SU-DHL-6 (cell line): ENCODE measurements around the gene SIGLEC9.

ENCODE experiments used
- H2AFZ ChIP-seq: fragments of 200-600 bp; sonication (generic); 2 replicates; pipeline ENCODE4 v1.6.1; 2014; ENCODE audit warnings: low read depth, mild to moderate bottlenecking, moderate library complexity, mixed read lengths, antibody characterized with exemption, low read length; ENCODE audit not compliant: severe bottlenecking
- H3F3A ChIP-seq: fragments of 200-600 bp; shearing (Covaris generic); 2 replicates; pipeline ENCODE4 v1.6.0; 2016; ENCODE audit warnings: antibody characterized with exemption, mild to moderate bottlenecking; ENCODE audit not compliant: insufficient read depth
- H3K27ac ChIP-seq: fragments of 200-600 bp; sonication (generic); 2 replicates; pipeline ENCODE4 v1.5.1; 2016; ENCODE audit warnings: low read depth, mild to moderate bottlenecking, low read length, moderate library complexity, mixed read lengths
- H3K27me3 ChIP-seq: fragments of 200-600 bp; sonication (generic), shearing (Covaris generic); 2 replicates; pipeline ENCODE4 v1.6.0; 2014; ENCODE audit warnings: mild to moderate bottlenecking, low read length
- H3K36me3 ChIP-seq: fragments of 200-600 bp; sonication (generic); 2 replicates; pipeline ENCODE4 v1.6.1; 2014; ENCODE audit warnings: mild to moderate bottlenecking, low read length, mixed read lengths
- H3K4me2 ChIP-seq: fragments of 300-600, 200-600 bp; shearing (Covaris generic), sonication (generic); 2 replicates; pipeline ENCODE4 v1.6.0; 2014; ENCODE audit warnings: low read length, low read depth, mild to moderate bottlenecking; ENCODE audit not compliant: poor library complexity, severe bottlenecking
- H3K4me3 ChIP-seq: fragments of 200-600 bp; sonication (generic); 2 replicates; pipeline ENCODE4 v1.5.1; 2014; ENCODE audit warnings: antibody characterized with exemption, low read length, mild to moderate bottlenecking, mixed read lengths; ENCODE audit not compliant: insufficient read depth, poor library complexity, severe bottlenecking
- H3K79me2 ChIP-seq: fragments of 200-600 bp; sonication (generic); 2 replicates; pipeline ENCODE4 v1.6.1; 2014; ENCODE audit warnings: mild to moderate bottlenecking, low read length, moderate library complexity; ENCODE audit not compliant: insufficient read depth
- H3K9ac ChIP-seq: fragments of 200-600 bp; sonication (generic); 2 replicates; pipeline ENCODE4 v1.7.0; 2014; ENCODE audit warnings: mild to moderate bottlenecking, low read length
- H3K9me2 ChIP-seq: fragments of 200-600 bp; sonication (generic); replicated peaks from 2 replicates; pipeline ENCODE4 v1.6.1; 2014; ENCODE audit warnings: low read length; ENCODE audit not compliant: insufficient read depth
- H3K9me3 ChIP-seq: fragments of 200-600 bp; sonication (generic); 2 replicates; pipeline ENCODE4 v1.6.1; 2014; ENCODE audit warnings: low read length, mixed read lengths; ENCODE audit not compliant: insufficient read depth
- H4K20me1 ChIP-seq: fragments of 200-600 bp; sonication (generic); 2 replicates; pipeline ENCODE4 v1.6.1; 2014; ENCODE audit warnings: low read depth, mild to moderate bottlenecking, antibody characterized with exemption, low read length, moderate library complexity, mixed read lengths
- CTCF ChIP-seq: fragments of 200-600 bp; sonication (generic); IDR thresholded peaks from one replicate; pipeline ENCODE4 v1.5.1; 2017; ENCODE audit warnings: antibody characterized with exemption, mild to moderate bottlenecking, low read length, moderate library complexity; ENCODE audit not compliant: insufficient read depth, poor library complexity, severe bottlenecking
- EZH2phosphoT487 ChIP-seq: fragments of 200-600 bp; sonication (generic), shearing (Covaris generic); conservative IDR thresholded peaks from 2 replicates; pipeline ENCODE4 v1.6.1; 2018; ENCODE audit warnings: mild to moderate bottlenecking, antibody characterized with exemption, low read length, moderate library complexity, mixed read lengths

The SIGLEC9 gene

GRCh38 chr19:51139299-51140014 lies 14.8 kb downstream of the SIGLEC9 start:
- H3K79me2 ChIP-seq = no peaks in the 10 kb centered on the region
- H3K9ac ChIP-seq = no peak overlapping the region
- no peaks in the 10 kb centered on the region for H3F3A ChIP-seq
- no peaks in the 10 kb centered on the region for H3K9me2 ChIP-seq
- TF ChIP-seq CTCF (no peak), EZH2phosphoT487 (no peak)
- no peaks in the 10 kb centered on the region for H3K36me3 ChIP-seq
- H4K20me1 ChIP-seq = no peaks in the 10 kb centered on the region
- H3K4me2 ChIP-seq = no peak overlapping the region
- H3K9me3 ChIP-seq = peaks cover 9% of the 10 kb centered on the region; the same call in 1 of the 2 replicates
- H2AFZ ChIP-seq = no peak overlapping the region
- no peaks in the 10 kb centered on the region; the same call in 1 of the 2 replicates for H3K27me3 ChIP-seq
- H3K27ac ChIP-seq = no peak overlapping the region
- H3K4me3 ChIP-seq = no peak overlapping the region

- TF ChIP-seq EZH2phosphoT487 (no peak), CTCF (no peak)
- no peaks in the 10 kb centered on the region for H3K36me3 ChIP-seq
- no peak overlapping the region for H2AFZ ChIP-seq
- H3K4me3 ChIP-seq = no peak overlapping the region
- H3K9me2 ChIP-seq = no peaks in the 10 kb centered on the region
- H3K27me3 ChIP-seq = no peaks in the 10 kb centered on the region; the same call in 1 of the 2 replicates
- no peaks in the 10 kb centered on the region for H3F3A ChIP-seq
- no peak overlapping the region for H3K4me2 ChIP-seq
- H4K20me1 ChIP-seq = no peaks in the 10 kb centered on the region
- no peak overlapping the region for H3K9ac ChIP-seq
- H3K79me2 ChIP-seq = no peaks in the 10 kb centered on the region
- H3K27ac ChIP-seq = no peak overlapping the region
- H3K9me3 ChIP-seq = peaks cover under 1% of the 10 kb centered on the region; the same call in 1 of the 2 replicates
Observed at GRCh38 chr19:51140441-51140840, 15.7 kb downstream of the SIGLEC9 start.

GRCh38 chr19:51141181-51141580 lies 16.5 kb downstream of the SIGLEC9 start:
- Histone ChIP-seq H3K4me3 (no peak overlapping the region), H3K27ac (no peak overlapping the region), H3K9me2 (no peaks in the 10 kb centered on the region), H3K9ac (no peak overlapping the region), H3F3A (no peaks in the 10 kb centered on the region), H3K27me3 (no peaks in the 10 kb centered on the region), H3K79me2 (no peaks in the 10 kb centered on the region), H3K4me2 (no peak overlapping the region), H4K20me1 (no peaks in the 10 kb centered on the region), H2AFZ (no peak overlapping the region), H3K36me3 (no peaks in the 10 kb centered on the region), H3K9me3 (no peaks in the 10 kb centered on the region)
- TF ChIP-seq EZH2phosphoT487 = no peak
- TF ChIP-seq CTCF = no peak
